HG02943 (cell line): ENCODE measurements around the gene G6PC3.

Experiments
- ATAC-seq: cut with Tn5 transposase; IDR thresholded peaks from one replicate; pipeline ENCODE4 v1.9.1; 2021; ENCODE audit warnings: mild to moderate bottlenecking, low read depth, moderate library complexity; ENCODE audit not compliant: unreplicated experiment

Gene G6PC3

GRCh38 chr17:44120851-44121605 is 50.5 kb downstream of the G6PC3 start:
- ATAC-seq = no peak

- ATAC-seq = no peak
Measured at GRCh38 chr17:44121997-44122815, 51.7 kb downstream of the G6PC3 start.

GRCh38 chr17:44122816-44123355 is 52.4 kb downstream of the G6PC3 start:
- peak; percentile 8 for ATAC-seq

- ATAC-seq = peak; percentile 82
Measured at GRCh38 chr17:44123356-44124117, 53.0 kb downstream of the G6PC3 start, which contains the start of gene HDAC5. Gene HDAC5 (minus strand): TSS chr17:44123641. CDS start chr17:44117515, 6,126 bp downstream.

- ATAC-seq = no peak
Measured at GRCh38 chr17:44124118-44124438, 53.5 kb downstream of the G6PC3 start.
